PC-3 (cell line): ENCODE data around the gene ANAPC7. TPM values are rescaled to one million over a fixed set of nuclear protein-coding genes. Genes with fewer than 3 reads are reported as not detected.

Source experiments
- ATAC-seq: fragments of 200-7000 bp; cut with Tn5 transposase; 2 replicates; pipeline ENCODE4 v1.9.1; 2020; ENCODE audit warnings: mild to moderate bottlenecking, moderate library complexity
- BruUV-seq: library from RNA; stranded (reverse); fragments of 400-500 nt; replicated peaks from 2 replicates; lab custom pipeline; 2021; lab: Mats Ljungman, UMichigan
- CTCF ChIA-PET: fragments of 300-600 bp; sonication (Branson Sonifier 250); formaldehyde crosslinking; loops from one replicate; lab custom pipeline; 2022; ENCODE audit warnings: antibody characterized with exemption; lab: Charles Lee
- POLR2A ChIA-PET: fragments of 300-600 bp; sonication (Branson Sonifier 250); formaldehyde crosslinking; loops from one replicate; lab custom pipeline; 2022; ENCODE audit warnings: antibody characterized with exemption; ENCODE audit not compliant: unreplicated experiment; lab: Charles Lee
- DNase-seq: peaks from one replicate; pipeline ENCODE4 v3.0.0-alpha.2; 2015
- H2AFZ ChIP-seq: fragments of 300-600 bp; sonication (generic); 2 replicates; pipeline ENCODE4 v1.6.0; 2016; ENCODE audit warnings: antibody characterized with exemption, low read length
- H3F3A ChIP-seq: fragments of 300-600 bp; sonication (generic); one replicate; pipeline ENCODE4 v1.6.0; 2017; ENCODE audit warnings: antibody characterized with exemption, low read length, control low read depth, mild to moderate bottlenecking; ENCODE audit not compliant: unreplicated experiment
- H3K27ac ChIP-seq: fragments of 300-600 bp; sonication (generic); 2 replicates; pipeline ENCODE4 v1.5.1; 2016; ENCODE audit warnings: mild to moderate bottlenecking, low read length
- H3K27me3 ChIP-seq: fragments of 300-600 bp; sonication (generic); 2 replicates; pipeline ENCODE4 v1.6.1; 2016; ENCODE audit warnings: low read length, mixed read lengths
- H3K36me3 ChIP-seq: fragments of 300-600 bp; sonication (generic); 2 replicates; pipeline ENCODE4 v1.6.1; 2016; ENCODE audit warnings: low read depth, mixed run types, low read length, mixed read lengths
- H3K4me1 ChIP-seq: fragments of 300-600 bp; sonication (generic); 2 replicates; pipeline ENCODE4 v1.5.1; 2016; ENCODE audit warnings: low read length; ENCODE audit not compliant: insufficient read depth
- H3K4me2 ChIP-seq: fragments of 300-600 bp; sonication (generic); 2 replicates; pipeline ENCODE4 v1.6.0; 2016; ENCODE audit warnings: low read length
- H3K4me3 ChIP-seq: fragments of 300-600 bp; sonication (generic); 2 replicates; pipeline ENCODE4 v1.5.1; 2016; ENCODE audit warnings: mild to moderate bottlenecking, low read length, mixed read lengths
- H3K79me2 ChIP-seq: fragments of 300-600 bp; sonication (generic); 2 replicates; pipeline ENCODE4 v1.6.1; 2017; ENCODE audit warnings: low read length, mixed read lengths
- H3K9ac ChIP-seq: fragments of 300-600 bp; sonication (generic); 2 replicates; pipeline ENCODE4 v1.6.0; 2016; ENCODE audit warnings: mild to moderate bottlenecking, low read length
- H3K9me2 ChIP-seq: fragments of 300-600 bp; sonication (generic); replicated peaks from 2 replicates; pipeline ENCODE4 v1.6.1; 2016; ENCODE audit warnings: mixed run types, low read length, mixed read lengths
- H3K9me3 ChIP-seq: fragments of 300-600 bp; sonication (generic); 2 replicates; pipeline ENCODE4 v1.6.1; 2016; ENCODE audit warnings: low read length, mixed read lengths
- H4K20me1 ChIP-seq: fragments of 300-600 bp; sonication (generic); 2 replicates; pipeline ENCODE4 v1.6.1; 2016; ENCODE audit warnings: low read length, mixed read lengths
- EZH2 ChIP-seq: fragments of 300-600 bp; sonication (generic); IDR thresholded peaks from one replicate; pipeline ENCODE4 v1.6.1; 2017; ENCODE audit warnings: antibody characterized with exemption, mild to moderate bottlenecking, low read length; ENCODE audit not compliant: unreplicated experiment
- EZH2phosphoT487 ChIP-seq: fragments of 300-600 bp; sonication (generic); IDR thresholded peaks from 2 replicates; pipeline ENCODE4 v1.6.1; 2018; ENCODE audit warnings: mild to moderate bottlenecking, antibody characterized with exemption, low read length, borderline replicate concordance
- intact Hi-C: fragments of 100-400 bp; cut with micrococcal nuclease; formaldehyde crosslinking; loops from 2 replicates; pipeline ENCODE4 v1.9.0; 2023
- total RNA-seq: library from RNA; depleted of rRNA; stranded (reverse); fragments of >200 nt; gene quantifications from 2 replicates; pipeline ENCODE4 v1.2.3, GENCODE V29; 2014
- TF ChIP-seq, protein P1 (sequence below): fragments of 300-600 bp; sonication (generic); conservative IDR thresholded peaks from 2 replicates; pipeline ENCODE4 v1.5.1; 2017; ENCODE audit warnings: antibody characterized with exemption, low read depth, mild to moderate bottlenecking, low read length

Gene ANAPC7
- total RNA-seq, 1 experiment from 2014 or later: 80.5 TPM

DNA sequence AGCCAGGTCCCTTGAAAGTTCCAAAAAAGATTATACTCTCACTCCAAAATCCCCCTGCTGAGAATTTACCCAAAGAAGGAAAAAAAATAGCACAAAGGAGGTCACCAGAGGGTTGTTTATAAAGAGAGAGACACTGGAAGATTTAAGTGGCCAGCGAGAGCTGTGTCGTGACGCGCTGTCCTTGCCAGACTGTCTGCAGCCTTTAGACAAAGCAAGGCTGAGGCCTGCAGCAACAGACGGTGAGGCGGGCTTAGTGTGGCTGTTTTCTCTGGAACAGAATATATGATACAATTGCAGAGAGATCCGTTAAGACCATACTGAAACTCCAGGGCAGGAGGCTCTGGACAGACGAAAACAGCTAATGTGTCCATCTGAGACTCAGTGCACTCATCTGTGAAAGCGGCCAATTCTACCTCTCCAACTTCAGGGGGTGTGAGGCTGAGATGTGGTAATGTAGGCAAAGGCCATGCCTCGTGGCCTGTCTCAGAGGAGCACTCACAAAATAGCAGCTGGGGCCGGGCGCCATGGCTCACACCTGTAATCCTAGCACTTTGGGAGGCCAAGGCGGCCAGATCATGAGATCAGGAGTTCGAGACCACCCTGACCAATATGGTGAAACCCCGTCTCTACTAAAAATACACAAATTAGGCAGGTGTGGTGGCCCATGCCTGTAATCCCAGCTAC lies 36.2 kb downstream of the ANAPC7 start:
- Histone ChIP-seq H2AFZ (no peak overlapping the region), H3K9ac (no peak overlapping the region)

DNA sequence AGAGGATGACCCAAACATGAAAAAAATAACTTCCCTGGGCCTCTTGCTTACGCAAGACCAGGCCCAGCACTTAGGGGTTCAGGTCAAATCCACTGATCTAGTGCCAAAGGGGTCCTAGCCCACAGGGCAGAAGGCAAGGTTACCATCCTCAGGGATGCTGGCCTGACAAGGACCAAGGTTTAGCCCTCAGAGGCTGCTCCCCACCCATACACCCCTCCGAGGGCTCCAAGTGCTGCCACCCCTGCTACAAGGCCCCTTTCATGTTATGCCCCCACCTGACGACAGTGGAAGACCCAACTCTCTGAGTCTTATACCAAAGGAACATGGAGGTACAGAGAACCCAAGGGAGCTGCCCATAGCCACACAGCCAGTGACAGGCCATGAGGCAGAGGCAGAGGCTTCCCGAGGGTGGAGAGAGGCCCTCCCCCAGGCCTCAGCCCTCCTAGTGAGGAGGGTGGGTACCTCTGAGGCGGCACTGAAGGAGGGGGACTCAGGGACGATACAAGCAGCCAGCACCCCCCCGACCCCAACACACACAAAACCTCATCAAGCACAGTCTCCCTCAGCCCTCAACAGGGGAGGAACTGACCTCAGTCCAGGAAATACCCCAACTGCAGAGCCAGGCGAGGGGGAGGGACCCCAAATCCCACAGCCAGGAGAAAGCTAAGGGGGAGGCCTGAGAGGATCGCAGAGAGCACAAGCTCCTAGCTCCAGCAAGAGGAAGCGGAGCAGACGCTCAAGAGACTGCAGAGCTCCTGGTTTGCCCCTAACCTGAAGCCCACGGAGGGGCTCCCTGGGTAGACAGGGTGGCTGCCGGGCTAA lies 37.0 kb downstream of the ANAPC7 start:
- Histone ChIP-seq H3K4me2 (no peak overlapping the region), H3K27me3 (no peaks in the 10 kb centered on the region), H3K79me2 (no peaks in the 10 kb centered on the region), H3F3A (no peaks in the 10 kb centered on the region), H2AFZ (no peak overlapping the region), H4K20me1 (no peaks in the 10 kb centered on the region), H3K9ac (no peak overlapping the region), H3K9me2 (no peaks in the 10 kb centered on the region), H3K4me3 (no peak overlapping the region), H3K27ac (no peak overlapping the region), H3K9me3 (no peaks in the 10 kb centered on the region), H3K36me3 (peaks cover 4% of the 10 kb centered on the region; the same call in 1 of the 2 replicates), H3K4me1 (no peaks in the 10 kb centered on the region)
- POLR2A ChIA-PET: no interaction called here
- no TSS peak for BruUV-seq
- TF ChIP-seq, protein P1, sequence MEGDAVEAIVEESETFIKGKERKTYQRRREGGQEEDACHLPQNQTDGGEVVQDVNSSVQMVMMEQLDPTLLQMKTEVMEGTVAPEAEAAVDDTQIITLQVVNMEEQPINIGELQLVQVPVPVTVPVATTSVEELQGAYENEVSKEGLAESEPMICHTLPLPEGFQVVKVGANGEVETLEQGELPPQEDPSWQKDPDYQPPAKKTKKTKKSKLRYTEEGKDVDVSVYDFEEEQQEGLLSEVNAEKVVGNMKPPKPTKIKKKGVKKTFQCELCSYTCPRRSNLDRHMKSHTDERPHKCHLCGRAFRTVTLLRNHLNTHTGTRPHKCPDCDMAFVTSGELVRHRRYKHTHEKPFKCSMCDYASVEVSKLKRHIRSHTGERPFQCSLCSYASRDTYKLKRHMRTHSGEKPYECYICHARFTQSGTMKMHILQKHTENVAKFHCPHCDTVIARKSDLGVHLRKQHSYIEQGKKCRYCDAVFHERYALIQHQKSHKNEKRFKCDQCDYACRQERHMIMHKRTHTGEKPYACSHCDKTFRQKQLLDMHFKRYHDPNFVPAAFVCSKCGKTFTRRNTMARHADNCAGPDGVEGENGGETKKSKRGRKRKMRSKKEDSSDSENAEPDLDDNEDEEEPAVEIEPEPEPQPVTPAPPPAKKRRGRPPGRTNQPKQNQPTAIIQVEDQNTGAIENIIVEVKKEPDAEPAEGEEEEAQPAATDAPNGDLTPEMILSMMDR: no peak
- TF ChIP-seq EZH2phosphoT487 (no peak), EZH2 (no peak)
- ATAC-seq (no peak), DNase-seq (no peak)
- intact Hi-C loops: no loop called here
- CTCF ChIA-PET: interaction anchor here (0.6 kb wide), 2 partner anchors 67 to 184 kb away, joined by 3 to 15 read pairs; no protein-coding TSS in a partner anchor

More for the DNA sequence above, 36.2 kb downstream of the ANAPC7 start:
- Histone ChIP-seq H3F3A (no peaks in the 10 kb centered on the region), H3K9me3 (no peaks in the 10 kb centered on the region), H3K4me2 (no peak overlapping the region), H3K4me1 (no peaks in the 10 kb centered on the region), H3K4me3 (no peak overlapping the region), H3K27me3 (no peaks in the 10 kb centered on the region), H3K79me2 (no peaks in the 10 kb centered on the region), H3K36me3 (peaks cover 12% of the 10 kb centered on the region), H3K9me2 (no peaks in the 10 kb centered on the region), H4K20me1 (no peaks in the 10 kb centered on the region), H3K27ac (no peak overlapping the region)
- ChIA-PET CTCF (interaction anchor here (0.6 kb wide), 1 partner anchor 66 kb away, joined by 3 read pairs; no protein-coding TSS in a partner anchor), POLR2A (interaction anchor here (0.6 kb wide), 1 partner anchor 27 kb away, joined by 4 read pairs; no protein-coding TSS in a partner anchor)
- TF ChIP-seq, protein P1: no peak
- TF ChIP-seq EZH2phosphoT487 (no peak), EZH2 (no peak)
- no peak for DNase-seq
- no peak for ATAC-seq
- BruUV-seq: no TSS peak
- intact Hi-C loops: no loop called here
